Middle frontal gyrus (tissue), 1 donor: ENCODE measurements around the gene KCNH8.
"Not testable (repeated sequence)": the region's sequence is repeated elsewhere in the genome, so short reads cannot be mapped to it uniquely, and the experiment has no call there.

ENCODE experiments used
- DNase-seq: peaks from one replicate; pipeline ENCODE4 v3.0.0-alpha.2; 2015; ENCODE audit warnings: low spot score; ENCODE audit errors: extremely low spot score

Gene KCNH8

DNA sequence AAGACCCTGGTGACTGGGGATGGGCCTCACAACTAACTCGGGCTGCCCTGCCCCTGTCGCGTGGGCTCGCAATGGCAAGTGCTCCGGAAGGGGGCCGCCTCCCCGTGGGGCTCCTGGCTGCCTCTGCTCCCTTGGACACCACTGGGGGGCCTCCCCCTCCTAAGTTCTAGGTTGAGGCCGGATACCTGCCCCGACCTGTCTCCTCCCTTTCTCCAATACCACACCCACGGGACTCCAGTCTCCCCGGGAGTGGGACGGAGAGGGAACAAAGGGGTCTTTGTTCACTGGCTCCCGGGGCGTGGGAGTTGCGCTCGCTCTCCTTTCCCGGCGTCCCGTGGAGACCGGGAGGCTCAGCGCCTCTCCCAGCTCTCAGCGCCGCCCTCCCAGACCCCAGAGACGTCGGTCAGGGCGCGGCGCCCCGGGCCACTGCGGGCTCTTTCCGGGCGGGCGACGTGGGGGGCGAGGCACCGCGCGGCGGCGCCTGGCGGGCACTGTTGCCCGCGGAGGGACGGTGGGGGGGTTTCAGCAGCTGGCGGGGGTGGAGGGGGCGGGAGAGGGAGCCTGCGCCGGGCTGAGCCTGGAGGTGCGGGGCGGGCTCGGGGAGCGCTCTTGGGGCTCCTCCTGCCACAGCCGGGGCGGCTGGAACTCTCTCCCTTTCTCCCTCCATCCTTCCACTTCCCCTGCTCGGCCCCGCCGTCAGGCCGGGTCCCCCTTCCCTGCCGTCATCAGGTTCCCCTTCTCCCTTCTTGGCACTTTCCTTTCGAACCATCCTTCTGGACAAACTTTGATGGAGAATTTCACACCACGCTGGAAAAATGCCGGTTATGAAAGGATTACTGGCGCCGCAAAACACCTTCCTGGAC, at the start of gene KCNH8:
Gene KCNH8, plus strand, starts transcription at position 606 of the 863 bp plus-strand sequence. Its CDS starts 210 bp downstream, at position 816.
- no peak for DNase-seq

DNA sequence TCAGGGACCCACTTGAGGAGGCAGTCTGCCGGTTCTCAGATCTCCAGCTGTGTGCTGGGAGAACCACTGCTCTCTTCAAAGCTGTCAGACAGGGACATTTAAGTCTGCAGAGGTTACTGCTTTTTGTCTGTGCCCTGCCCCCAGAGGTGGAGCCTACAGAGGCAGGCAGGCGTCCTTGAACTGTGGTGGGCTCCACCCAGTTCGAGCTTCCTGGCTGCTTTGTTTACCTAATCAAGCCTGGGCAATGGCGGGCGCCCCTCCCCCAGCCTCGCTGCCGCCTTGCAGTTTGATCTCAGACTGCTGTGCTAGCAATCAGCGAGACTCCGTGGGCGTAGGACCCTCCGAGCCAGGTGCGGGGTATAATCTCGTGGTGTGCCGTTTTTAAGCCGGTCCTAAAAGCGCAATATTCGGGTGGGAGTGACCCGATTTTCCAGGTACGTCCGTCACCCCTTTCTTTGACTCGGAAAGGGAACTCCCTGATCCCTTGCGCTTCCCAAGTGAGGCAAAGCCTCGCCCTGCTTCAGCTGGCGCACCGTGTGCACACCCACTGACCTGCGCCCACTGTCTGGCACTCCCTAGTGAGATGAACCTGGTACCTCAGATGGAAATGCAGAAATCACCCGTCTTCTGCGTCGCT, 45.5 kb upstream of the KCNH8 start:
- DNase-seq = not testable (repeated sequence)

DNA sequence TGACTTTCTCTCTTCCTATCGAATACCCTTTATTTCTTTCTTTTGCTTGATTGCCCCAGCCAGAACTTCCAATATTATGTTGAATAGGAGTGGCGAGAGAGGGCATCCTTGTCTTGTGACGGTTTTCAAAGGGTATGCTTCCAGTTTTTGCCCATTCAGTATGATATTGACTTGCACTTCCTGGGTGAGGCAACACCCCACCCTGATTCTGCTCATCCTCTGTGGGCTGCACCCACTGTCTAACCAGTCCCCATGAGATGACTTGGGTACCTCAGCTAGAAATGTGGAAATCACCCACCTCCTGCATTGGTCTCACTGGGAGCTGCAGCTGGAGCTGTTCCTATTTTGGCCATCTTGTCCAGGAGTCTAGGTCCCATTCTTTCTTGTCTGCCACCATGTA, 44.8 kb upstream of the KCNH8 start:
- no peak for DNase-seq

DNA sequence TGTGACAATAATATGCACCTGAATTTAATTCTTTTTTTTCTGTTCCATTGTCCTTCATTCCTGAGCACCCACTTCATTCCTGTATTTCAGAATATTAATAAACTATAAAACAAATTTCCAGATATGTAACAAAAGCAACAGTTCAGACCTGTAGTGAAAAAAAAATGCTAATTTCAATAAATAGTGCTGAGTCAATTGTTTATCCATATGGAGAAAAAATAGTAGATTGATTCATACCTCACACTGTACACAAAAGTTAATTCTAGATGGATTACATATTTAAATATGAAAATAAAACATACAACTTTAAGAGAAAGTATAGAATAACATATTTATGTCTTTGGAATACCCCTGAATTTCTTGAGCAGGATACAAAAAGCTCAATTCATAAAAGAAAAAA, 43.9 kb upstream of the KCNH8 start:
- DNase-seq = no peak

DNA sequence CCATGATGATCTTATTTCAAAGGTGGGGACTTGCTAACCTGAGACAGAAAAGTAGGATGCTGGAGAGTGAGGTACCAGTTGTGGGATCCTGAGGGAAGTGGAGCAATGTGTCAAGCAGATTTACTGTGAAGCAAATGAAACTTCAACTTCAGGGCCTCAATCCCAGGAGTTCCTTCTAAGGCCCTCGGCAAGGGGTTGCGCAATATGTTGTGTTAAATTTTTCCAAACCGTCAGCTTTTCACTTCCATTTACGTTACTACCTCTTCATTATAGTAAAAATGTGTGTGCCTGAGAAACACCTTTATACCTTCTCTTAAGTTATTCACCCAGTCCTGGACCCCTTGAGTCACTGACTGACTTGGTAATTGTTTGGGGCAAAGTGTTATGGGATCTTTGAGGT, 42.5 kb upstream of the KCNH8 start:
- DNase-seq = no peak

DNA sequence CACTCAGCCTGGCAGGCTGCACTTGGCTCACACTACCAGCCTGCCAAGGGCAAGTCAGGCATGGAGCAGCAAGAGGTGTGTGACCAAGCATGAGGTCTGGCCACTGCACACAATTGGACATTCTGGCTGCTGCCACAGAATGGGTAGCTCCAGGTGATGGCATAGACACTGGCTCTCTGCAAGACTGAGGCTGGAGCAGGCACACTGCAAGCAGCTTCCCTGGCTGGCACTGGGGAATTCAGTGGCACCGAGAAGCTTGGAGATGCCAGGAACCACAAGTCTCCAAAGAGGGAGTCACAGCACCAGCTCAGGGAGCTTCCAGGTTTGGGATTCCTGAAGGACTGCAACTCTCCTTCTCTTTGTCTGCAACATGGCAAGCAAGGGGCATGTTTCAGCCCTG, 42.0 kb upstream of the KCNH8 start:
- no peak for DNase-seq

DNA sequence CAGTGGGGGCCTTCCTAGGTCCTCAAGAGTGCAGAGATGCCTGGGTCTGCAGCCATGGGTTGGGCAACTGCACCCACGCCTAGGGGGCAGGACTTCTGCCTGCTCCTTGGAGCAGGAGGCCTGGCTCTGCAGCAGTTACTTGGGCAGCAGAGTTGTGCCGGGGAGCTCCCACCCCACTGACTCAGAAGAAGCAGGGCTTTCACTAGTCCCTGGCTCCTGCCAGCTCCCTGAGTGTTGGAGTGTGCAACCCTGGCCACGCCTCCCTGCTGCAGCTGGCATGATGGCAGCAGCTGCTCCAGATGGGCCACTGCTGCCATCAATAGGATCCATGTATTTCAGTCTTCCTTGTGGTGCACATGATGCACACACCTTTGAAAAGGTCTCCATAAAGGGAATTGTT, 40.6 kb upstream of the KCNH8 start:
- no peak for DNase-seq

DNA sequence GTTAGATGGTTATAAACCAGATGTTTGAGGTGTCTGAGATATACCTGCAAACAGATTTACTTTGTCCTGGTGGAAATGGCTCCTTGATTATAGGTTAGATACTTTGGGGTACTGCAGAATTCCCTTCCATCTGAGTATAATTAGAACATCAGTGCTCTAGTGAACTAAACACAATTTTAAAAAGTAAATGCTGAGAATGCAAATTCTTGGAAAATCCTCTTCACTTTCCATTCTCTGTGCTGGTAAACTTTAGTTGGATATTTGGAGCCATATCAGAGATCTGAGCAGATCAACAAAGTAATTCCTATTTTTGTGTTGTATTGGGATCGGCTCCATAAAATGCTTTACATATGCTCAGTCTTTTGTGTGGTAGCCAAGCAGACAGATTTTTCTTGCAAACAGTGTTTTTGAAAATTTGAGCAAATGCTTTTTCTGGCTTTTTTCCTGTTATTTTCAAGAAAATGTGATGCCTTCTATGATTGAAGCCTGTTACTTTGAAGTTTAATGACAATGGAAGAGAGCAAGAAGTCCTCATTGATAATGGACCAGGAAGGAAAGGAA, 37.9 kb upstream of the KCNH8 start:
- DNase-seq = no peak

DNA sequence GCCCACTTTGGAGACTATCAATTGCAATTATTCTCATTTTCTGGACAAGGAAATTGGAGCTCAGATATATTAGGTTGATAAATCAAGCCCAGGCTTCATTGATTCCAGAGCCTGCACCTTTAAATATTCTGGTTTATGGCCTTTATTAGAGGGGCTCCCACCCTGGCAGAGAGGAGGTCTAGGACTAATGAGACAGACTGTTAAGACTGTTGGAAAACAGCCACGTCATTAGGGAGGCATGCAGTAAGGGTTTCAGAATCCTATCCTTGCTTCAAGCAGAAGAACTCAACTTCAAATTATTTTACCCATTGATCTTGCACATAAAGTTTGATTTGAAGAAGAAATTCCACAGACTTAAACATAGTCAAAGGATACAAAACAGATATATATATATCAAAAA, 33.8 kb upstream of the KCNH8 start:
- DNase-seq = no peak

DNA sequence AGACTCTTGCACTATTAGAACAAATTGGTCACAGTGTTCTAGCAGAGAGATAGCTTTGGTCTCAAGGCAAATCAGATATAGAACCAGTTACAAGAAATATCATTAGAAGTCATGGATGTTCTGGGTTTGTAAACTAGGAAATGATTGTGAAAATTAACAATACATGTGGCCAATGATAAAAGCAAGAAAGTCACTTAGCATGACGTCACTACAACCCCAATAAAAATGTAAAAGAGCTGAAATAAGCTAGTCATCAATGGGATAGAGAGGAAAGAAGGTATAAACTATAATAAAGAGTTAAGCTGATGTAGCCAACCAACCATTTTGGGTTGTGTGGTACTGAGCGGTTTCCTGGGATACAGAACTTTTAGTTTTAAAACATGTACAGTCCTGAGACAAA, 32.1 kb upstream of the KCNH8 start:
- no peak for DNase-seq

DNA sequence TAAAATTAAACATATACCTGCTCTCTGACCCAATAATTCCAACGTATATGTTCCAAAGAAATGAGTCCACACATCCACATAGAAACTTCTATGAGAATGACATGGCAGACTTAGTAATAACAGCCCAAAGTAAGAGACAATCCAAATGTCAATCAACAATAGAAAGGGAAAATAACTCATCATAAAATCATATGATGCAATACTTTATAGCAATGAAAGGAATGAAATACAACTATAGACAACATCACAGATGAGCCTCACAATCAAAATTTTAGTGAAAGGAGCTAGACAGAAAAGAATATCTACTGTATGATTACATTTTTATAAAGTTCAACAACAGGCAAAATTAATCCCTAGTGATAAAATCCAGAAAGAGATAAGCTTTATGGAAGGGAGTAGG, 23.6 kb upstream of the KCNH8 start:
- DNase-seq = no peak

DNA sequence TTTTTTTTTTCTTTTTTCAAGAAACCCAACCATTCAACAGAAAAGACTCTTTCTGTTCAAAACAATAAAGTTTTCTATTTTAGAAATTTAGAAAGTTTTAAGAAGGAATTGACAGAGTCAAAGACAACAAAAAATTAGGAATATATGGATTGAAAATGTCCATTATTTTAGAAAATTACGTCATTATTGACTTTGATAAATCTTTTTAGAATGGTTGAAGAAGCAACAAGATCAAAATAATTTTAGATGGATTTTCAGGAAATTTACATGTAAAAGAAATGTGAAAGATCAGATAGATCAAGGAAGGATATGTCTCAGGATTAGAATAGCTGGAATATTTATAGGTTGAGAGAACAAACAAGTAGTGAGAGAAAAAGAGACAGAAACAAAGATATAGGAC, 8.4 kb upstream of the KCNH8 start:
- DNase-seq = no peak

DNA sequence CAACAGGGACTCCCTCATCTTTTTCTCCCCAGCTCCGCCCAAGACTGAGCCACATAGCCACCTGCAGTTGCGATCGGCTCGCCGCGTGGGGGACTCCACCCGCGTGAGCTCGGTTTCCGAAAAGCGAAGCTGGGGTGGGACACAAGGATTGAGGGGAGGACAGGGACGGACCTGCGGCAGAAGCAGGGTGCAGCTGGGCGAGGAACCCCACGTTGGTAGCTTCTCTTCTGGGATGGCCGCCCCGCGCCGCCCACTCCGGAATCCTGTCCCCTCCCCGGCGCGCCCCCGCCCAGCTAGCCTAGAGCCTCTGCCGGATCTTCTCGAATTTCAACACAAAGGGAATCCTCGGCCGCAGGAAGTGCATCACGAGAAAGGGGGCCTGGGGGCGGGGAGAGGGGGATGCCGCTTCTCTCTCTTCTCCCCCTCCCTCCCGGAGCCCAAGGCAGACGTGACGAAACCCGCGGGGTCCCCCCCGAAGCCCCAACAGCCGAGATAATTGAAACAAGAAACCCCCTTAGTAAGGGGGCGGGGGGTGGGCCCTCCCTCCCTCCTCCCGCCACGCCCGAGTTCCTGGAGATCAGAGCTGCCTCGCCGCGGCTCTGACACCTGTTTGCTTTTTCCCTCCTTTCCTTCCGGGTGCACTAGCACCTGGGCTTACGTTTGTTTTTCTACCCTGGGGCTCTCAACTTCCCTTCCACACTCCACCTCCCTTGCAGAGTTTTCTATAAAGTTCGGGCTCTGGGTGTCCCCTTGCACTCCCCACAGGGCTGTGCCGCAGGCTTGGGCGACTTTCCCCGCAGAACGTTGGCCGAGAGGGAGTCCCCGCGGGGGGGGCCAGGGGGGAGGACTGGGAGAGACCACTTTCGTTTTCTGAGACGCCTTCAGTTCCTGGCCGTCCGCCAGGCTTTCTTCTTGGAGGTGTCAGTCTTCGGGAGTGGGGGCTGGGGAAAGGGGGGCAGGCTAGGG, 1.3 kb upstream of the KCNH8 start:
- peak; percentile 38 for DNase-seq

DNA sequence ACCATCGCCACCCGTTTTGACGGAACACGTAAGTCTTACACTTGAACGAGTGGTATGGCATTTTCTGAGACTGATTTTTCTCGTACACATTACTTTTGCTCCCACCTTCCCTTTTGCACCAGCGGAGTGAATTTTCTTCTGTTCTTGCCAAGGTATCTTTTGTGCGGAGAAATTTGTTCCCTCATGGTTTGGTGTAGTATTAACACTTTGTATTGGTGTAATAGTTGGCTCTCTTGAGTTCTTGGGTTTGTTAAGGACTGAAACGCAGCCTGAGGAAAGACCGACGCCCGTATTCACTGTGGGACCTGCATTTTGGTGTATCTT, 420 bp downstream of the KCNH8 start:
- DNase-seq = no peak

DNA sequence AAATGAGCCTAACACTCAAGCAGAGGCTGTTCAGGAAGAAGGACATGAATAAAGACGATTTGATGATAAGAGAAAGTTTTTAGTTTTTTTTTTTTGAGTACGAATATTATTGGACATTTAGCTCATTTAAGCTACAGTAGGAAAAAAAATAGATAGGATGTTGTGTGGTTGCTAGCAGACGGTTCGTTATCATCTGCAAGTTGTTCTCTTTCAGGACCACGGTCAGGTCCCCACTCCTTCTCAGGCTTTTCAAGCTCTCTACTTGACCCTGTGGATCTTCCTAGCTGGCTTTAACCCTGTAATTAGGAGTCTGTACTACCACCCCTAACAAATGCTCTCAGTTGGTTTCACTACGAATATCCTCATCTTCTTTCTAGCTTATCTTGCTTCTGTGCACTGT, 1.1 kb downstream of the KCNH8 start:
- no peak for DNase-seq

DNA sequence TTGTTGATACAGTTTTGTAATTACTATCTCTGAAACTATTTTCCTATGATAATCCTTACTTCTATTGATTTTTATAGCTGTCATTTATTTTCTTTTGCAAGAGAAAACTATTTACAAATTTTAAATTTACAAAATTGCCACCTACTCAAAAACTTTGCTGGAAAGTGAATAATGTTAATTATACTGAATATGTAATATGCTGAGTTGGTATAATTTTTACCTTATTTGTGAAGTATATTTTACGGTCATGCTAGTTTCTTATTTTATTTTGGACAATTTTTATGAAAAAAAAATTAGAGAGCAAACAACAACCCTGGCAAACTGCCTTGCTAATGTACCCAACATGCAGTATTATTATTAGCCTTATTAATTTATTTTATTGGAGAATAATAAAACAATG, 2.9 kb downstream of the KCNH8 start:
- no peak for DNase-seq

DNA sequence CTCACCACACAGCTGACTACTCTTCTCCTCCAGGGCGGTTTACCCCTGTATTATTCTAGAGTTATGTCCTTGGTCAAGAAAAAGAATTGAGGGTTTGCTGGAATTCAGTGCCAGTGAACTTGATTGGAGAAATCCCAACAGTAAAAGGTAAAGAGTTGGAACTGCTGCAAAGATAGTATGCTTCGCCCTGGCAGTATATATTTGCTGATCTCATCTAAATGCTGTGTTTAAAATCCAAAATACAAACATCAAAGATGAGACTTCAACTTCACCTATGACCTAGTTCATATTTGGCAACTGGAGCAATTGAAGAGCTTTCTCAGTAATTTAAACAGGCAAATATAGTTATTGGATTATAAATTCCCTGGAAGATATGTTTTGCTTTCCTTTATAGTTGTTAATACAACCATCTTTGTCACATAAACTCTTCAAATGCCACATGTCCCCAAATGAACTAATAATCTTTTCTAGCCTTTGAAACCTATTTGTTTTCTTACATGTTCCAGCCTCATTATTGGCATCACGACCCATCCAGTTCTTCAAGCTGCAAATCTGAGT, 6.5 kb downstream of the KCNH8 start:
- DNase-seq = no peak

DNA sequence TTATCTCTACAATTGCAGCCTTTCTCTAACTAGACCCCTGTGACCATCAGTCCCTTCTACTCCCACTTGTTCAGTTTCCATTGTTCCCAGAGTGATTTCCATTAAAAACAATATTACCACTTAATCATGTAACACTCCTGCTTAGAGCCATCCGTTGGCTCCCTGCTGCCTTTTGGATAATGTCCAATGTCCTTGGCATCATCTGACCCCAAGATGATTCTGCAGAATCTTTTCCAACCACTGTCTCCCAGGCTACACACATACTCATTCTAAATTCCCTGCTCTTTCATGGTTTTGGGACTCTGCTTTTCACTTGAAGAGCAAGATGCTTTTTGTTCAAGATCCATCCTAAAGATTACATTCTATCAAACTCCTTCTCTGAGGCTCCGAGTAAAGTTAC, 7.1 kb downstream of the KCNH8 start:
- no peak for DNase-seq

DNA sequence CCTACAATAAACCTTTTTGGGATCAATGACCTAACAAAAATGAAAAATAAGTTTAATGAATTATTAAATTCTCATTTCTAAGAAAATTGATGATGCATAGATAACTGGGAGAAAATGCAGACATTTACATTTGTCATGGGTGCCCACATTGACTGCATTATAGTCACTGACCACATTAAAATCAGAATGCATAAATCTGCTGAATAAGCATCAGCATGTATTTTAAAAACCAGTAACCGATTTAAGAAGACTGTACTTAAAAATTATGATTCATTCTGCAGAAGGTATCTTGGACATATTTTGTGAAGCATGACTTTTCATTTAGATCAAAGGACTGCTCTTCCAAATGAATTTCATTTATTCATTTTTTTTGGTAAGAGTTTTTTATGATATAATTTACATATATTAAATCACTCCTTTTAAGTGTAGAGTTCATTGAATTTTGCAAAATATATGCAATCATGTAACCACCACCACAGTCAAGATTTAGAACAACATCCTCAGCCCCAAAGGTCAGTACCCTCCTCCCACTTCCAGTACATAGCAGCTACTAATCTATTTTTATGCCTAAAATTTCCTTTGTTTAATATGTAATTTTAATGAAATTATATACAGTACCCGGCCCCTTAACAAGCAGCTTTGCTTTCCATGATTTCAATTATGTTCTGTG, 11.8 kb downstream of the KCNH8 start:
- no peak for DNase-seq

DNA sequence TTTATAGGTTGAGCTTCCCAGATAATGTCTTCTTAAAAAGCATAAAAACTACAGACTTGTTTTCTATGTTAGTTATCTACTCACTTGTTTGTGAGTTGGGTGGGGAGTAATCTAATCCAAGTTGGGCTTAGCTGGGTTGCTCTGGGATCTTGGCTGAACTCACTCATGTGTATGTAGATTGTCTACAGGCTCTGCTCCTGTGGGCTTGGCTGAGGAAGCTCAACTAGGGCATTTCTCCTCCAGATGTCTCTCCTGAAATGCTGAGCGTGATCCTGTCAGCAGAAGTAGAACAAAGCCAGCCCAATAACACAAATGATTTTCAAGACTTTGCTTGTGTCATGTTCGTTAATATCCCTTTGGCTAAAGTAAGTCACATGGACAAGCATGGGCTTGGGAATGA, 17.3 kb downstream of the KCNH8 start:
- no peak for DNase-seq

DNA sequence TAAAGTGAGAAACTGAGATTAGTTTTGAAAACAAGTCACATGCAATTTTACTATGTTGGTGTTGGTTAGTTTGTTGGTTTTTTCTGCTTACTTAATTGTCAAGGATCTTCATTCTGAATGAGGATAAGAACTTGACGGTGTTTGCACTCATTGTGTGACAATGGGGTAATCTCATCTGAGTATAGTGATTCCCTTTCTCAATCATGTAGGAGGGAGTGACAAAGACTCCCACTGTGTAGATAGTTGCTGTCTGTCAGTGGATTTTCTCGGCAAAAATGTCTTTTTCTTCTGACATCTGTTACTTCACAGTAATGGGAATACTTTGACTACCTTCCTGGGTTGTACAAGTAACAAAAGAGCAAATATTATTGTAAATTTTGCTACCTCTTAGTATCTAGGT, 23.5 kb downstream of the KCNH8 start:
- no peak for DNase-seq
